HEK293 (cell line): ENCODE data around the gene RILPL2.
A peak's percentile ranks its signal among the peaks of the same experiment; 100 is the strongest.
"Not testable (repeated sequence)": the region's sequence is repeated elsewhere in the genome, so short reads cannot be mapped to it uniquely, and the experiment has no call there.

ENCODE experiments used
- CTCF ChIA-PET: fragments of 350-600 bp; formaldehyde crosslinking; extraction: SDS; loops from one replicate; lab custom pipeline; 2021; ENCODE audit warnings: antibody characterized with exemption; lab: Yijun Ruan, JAX
- POLR2A ChIA-PET: fragments of 300-600 bp; formaldehyde crosslinking; extraction: SDS; loops from one replicate; lab custom pipeline; 2020; ENCODE audit warnings: antibody characterized with exemption, inconsistent platforms; lab: Yijun Ruan, JAX
- H3K27ac ChIP-seq: fragments of 200-500 bp; sonication (Bioruptor generic); 2 replicates; pipeline ENCODE4 v1.5.1; 2014; ENCODE audit warnings: low read depth, low read length, control low read depth, inconsistent platforms; ENCODE audit errors: extremely low read depth
- H3K36me3 ChIP-seq, 2 experiments: fragments of 200-500 bp in 1 of 2; sonication (Bioruptor generic) in 1 of 2; 1 replicate in 1 of 2; 2 replicates in 1 of 2; pipeline ENCODE4 v1.5.1; 2014 to 2017; ENCODE audit warnings: inconsistent platforms in 2 of 2, low read length in 2 of 2; ENCODE audit not compliant: control insufficient read depth in 2 of 2, insufficient read depth in 1 of 2
- H3K4me1 ChIP-seq: fragments of 200-500 bp; sonication (Bioruptor generic); 2 replicates; pipeline ENCODE4 v1.5.1; 2014; ENCODE audit warnings: mild to moderate bottlenecking, low read length, inconsistent platforms; ENCODE audit not compliant: control insufficient read depth, insufficient read depth
- H3K4me3 ChIP-seq: 2 replicates; pipeline ENCODE4 v1.5.1; 2011; ENCODE audit warnings: low read depth, mild to moderate bottlenecking, control low read depth, low read length, moderate library complexity
- H3K9me3 ChIP-seq: fragments of 200-500 bp; sonication (Bioruptor generic); 2 replicates; pipeline ENCODE4 v1.5.1; 2014; ENCODE audit warnings: low read depth, low read length, inconsistent platforms; ENCODE audit not compliant: control insufficient read depth, insufficient read depth
- ATF2 ChIP-seq: fragments of 450-650 bp; formaldehyde crosslinking; IDR thresholded peaks from 2 replicates; pipeline ENCODE4 v1.5.1; 2016; ENCODE audit warnings: missing biosample characterization, missing genetic modification characterization, low read depth
- GLIS1 ChIP-seq: fragments of 450-650 bp; formaldehyde crosslinking; IDR thresholded peaks from 2 replicates; pipeline ENCODE4 v1.5.1; 2016; ENCODE audit warnings: missing biosample characterization, missing genetic modification characterization
- KLF10 ChIP-seq: fragments of 450-650 bp; IDR thresholded peaks from 2 replicates; pipeline ENCODE4 v1.5.1; 2018; ENCODE audit warnings: missing biosample characterization, mild to moderate bottlenecking, missing genetic modification characterization
- MEIS1 ChIP-seq: sonication (generic); formaldehyde crosslinking; IDR thresholded peaks from 2 replicates; pipeline ENCODE4 v1.8.1; 2022; ENCODE audit warnings: missing genetic modification reagents, mild to moderate bottlenecking, borderline replicate concordance
- SP2 ChIP-seq: fragments of 450-650 bp; formaldehyde crosslinking; IDR thresholded peaks from 2 replicates; pipeline ENCODE4 v1.5.1; 2016; ENCODE audit warnings: missing biosample characterization, missing genetic modification characterization
- ZBTB44 ChIP-seq: fragments of 450-650 bp; IDR thresholded peaks from 2 replicates; pipeline ENCODE4 v1.5.1; 2018; ENCODE audit warnings: missing biosample characterization, mild to moderate bottlenecking, missing genetic modification characterization
- ZBTB8A ChIP-seq: fragments of 450-650 bp; formaldehyde crosslinking; IDR thresholded peaks from 2 replicates; pipeline ENCODE4 v1.5.1; 2016; ENCODE audit warnings: missing biosample characterization, missing genetic modification characterization
- ZNF121 ChIP-seq: fragments of 450-650 bp; formaldehyde crosslinking; IDR thresholded peaks from 2 replicates; pipeline ENCODE4 v1.5.1; 2016; ENCODE audit warnings: missing biosample characterization, missing genetic modification characterization
- ZNF19 ChIP-seq: fragments of 450-650 bp; formaldehyde crosslinking; IDR thresholded peaks from 2 replicates; pipeline ENCODE4; 2016; ENCODE audit warnings: missing biosample characterization, missing genetic modification characterization, low read depth
- ZNF335 ChIP-seq: fragments of 450-650 bp; formaldehyde crosslinking; conservative IDR thresholded peaks from 2 replicates; pipeline ENCODE4 v1.5.1; 2016; ENCODE audit warnings: missing biosample characterization, missing genetic modification characterization
- ZNF571 ChIP-seq: fragments of 450-650 bp; formaldehyde crosslinking; IDR thresholded peaks from 2 replicates; pipeline ENCODE4 v1.5.0; 2017; ENCODE audit warnings: missing biosample characterization, missing genetic modification characterization
- ZNF600 ChIP-seq: fragments of 450-650 bp; formaldehyde crosslinking; IDR thresholded peaks from 2 replicates; pipeline ENCODE4 v1.5.1; 2016; ENCODE audit warnings: missing biosample characterization, missing genetic modification characterization
- ZNF626 ChIP-seq: fragments of 450-650 bp; sonication (Bioruptor Pico); formaldehyde crosslinking; IDR thresholded peaks from 2 replicates; pipeline ENCODE4 v1.5.1; 2018; ENCODE audit warnings: missing biosample characterization, missing genetic modification characterization, inconsistent platforms
- ZNF654 ChIP-seq: fragments of 450-650 bp; formaldehyde crosslinking; IDR thresholded peaks from 2 replicates; pipeline ENCODE4 v1.5.1; 2016; ENCODE audit warnings: low read depth, missing biosample characterization, missing genetic modification characterization
- ZNF660 ChIP-seq: fragments of 450-650 bp; IDR thresholded peaks from 2 replicates; pipeline ENCODE4 v1.5.1; 2018; ENCODE audit warnings: missing biosample characterization, mild to moderate bottlenecking, missing genetic modification characterization
- ZNF843 ChIP-seq: fragments of 450-650 bp; formaldehyde crosslinking; IDR thresholded peaks from 2 replicates; pipeline ENCODE4 v1.5.1; 2016; ENCODE audit warnings: missing biosample characterization, missing genetic modification characterization
- ZSCAN23 ChIP-seq: fragments of 450-650 bp; formaldehyde crosslinking; IDR thresholded peaks from 2 replicates; pipeline ENCODE4 v1.5.1; 2016; ENCODE audit warnings: missing biosample characterization, missing genetic modification characterization
- TF ChIP-seq, protein P1 (sequence below): fragments of 450-650 bp; formaldehyde crosslinking; IDR thresholded peaks from 2 replicates; pipeline ENCODE4 v1.5.1; 2017; ENCODE audit warnings: missing biosample characterization, missing genetic modification characterization
- TF ChIP-seq, protein P2 (sequence below): IDR thresholded peaks from 2 replicates; pipeline ENCODE4 v1.6.1; 2011; ENCODE audit warnings: mild to moderate bottlenecking, low read depth, low read length, borderline replicate concordance

Gene RILPL2

GRCh38 chr12:123385536-123385935, 50.9 kb downstream of the RILPL2 start:
- H3K4me1 ChIP-seq, H3K27ac ChIP-seq, H3K36me3 ChIP-seq, H3K9me3 ChIP-seq, H3K4me3 ChIP-seq: not testable (repeated sequence)
- POLR2A ChIA-PET = interaction anchor here (0.6 to 0.9 kb wide), 2 partner anchors 73 to 153 kb away, joined by 3 read pairs; partner anchors contain the start of gene SNRNP35
- CTCF ChIA-PET = interaction anchor here (0.6 to 2.2 kb wide), 5 partner anchors 20 to 197 kb away, joined by 3 to 10 read pairs (median 5); no protein-coding TSS in a partner anchor
- TF ChIP-seq ZNF600 (peak; percentile 65), ATF2 (tag by site-specific recombination) (0 out of 2 replicates have a peak, but pooled peaks have one; percentile 36), ZNF121 (tag by site-specific recombination) (peak; percentile 86), SP2 (tag by site-specific recombination) (0 out of 2 replicates have a peak, but pooled peaks have one; percentile 9), GLIS1 (tag by site-specific recombination) (peak; percentile 37; the same call in 1 of the 2 replicates), ZBTB8A (tag by site-specific recombination) (0 out of 2 replicates have a peak, but pooled peaks have one; percentile 16), ZSCAN23 (tag by site-specific recombination) (0 out of 2 replicates have a peak, but pooled peaks have one; percentile 42)
- TF ChIP-seq, protein P1, sequence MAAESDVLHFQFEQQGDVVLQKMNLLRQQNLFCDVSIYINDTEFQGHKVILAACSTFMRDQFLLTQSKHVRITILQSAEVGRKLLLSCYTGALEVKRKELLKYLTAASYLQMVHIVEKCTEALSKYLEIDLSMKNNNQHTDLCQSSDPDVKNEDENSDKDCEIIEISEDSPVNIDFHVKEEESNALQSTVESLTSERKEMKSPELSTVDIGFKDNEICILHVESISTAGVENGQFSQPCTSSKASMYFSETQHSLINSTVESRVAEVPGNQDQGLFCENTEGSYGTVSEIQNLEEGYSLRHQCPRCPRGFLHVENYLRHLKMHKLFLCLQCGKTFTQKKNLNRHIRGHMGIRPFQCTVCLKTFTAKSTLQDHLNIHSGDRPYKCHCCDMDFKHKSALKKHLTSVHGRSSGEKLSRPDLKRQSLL = peak; percentile 84

GRCh38 chr12:123384994-123385376, 51.5 kb downstream of the RILPL2 start:
- Histone ChIP-seq H3K27ac (peak overlapping the region; percentile 38; the same call in 1 of the 2 replicates), H3K4me3 (peak overlapping the region; percentile 79), H3K4me1 (no peaks in the 10 kb centered on the region), H3K9me3 (no peaks in the 10 kb centered on the region), H3K36me3 (peaks cover 0 to 1% of the 10 kb centered on the region in 2 experiments; a peak in 1 of 3 replicates)
- ChIA-PET POLR2A (interaction anchor here (0.9 to 2.3 kb wide), 4 partner anchors 21 to 152 kb away, joined by 3 to 81 read pairs (median 14); partner anchors contain the start of genes MPHOSPH9, MTRFR, SBNO1 and SNRNP35), CTCF (interaction anchor here (0.7 to 2.2 kb wide), 2 partner anchors 20 to 121 kb away, joined by 3 to 10 read pairs; no protein-coding TSS in a partner anchor)
- TF ChIP-seq, protein P2, sequence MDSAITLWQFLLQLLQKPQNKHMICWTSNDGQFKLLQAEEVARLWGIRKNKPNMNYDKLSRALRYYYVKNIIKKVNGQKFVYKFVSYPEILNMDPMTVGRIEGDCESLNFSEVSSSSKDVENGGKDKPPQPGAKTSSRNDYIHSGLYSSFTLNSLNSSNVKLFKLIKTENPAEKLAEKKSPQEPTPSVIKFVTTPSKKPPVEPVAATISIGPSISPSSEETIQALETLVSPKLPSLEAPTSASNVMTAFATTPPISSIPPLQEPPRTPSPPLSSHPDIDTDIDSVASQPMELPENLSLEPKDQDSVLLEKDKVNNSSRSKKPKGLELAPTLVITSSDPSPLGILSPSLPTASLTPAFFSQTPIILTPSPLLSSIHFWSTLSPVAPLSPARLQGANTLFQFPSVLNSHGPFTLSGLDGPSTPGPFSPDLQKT = no peak
- TF ChIP-seq ZBTB44 (0 out of 2 replicates have a peak, but pooled peaks have one; percentile 54), ZNF654 (no peak), ATF2 (tag by site-specific recombination) (0 out of 2 replicates have a peak, but pooled peaks have one; percentile 19), ZNF571 (tag by site-specific recombination) (no peak), KLF10 (tag by site-specific recombination) (0 out of 2 replicates have a peak, but pooled peaks have one; percentile 29), ZNF843 (tag by site-specific recombination) (no peak), ZNF660 (tag by site-specific recombination) (peak; percentile 36; the same call in 1 of the 2 replicates), ZNF335 (tag by site-specific recombination) (peak; percentile 72), MEIS1 (no peak), ZNF626 (tag by site-specific recombination) (no peak), ZNF19 (tag by site-specific recombination) (no peak)
